ENCODE measurements around the gene CACNG8.

- TF ChIP-seq POLR2A (IDR thresholded peaks at IDR 0.05) = no peak
- TF ChIP-seq EP300 (IDR thresholded peaks at IDR 0.05; ENCODE audit: low read depth) = no peak
- no peak for TF ChIP-seq CTCF (IDR thresholded peaks at IDR 0.05)
These were observed 1.9 kb upstream of the CACNG8 start for GRCh38 chr19:53960886-53961285.
